Ectodermal cell (in vitro differentiated cells): ENCODE data around the gene IRAK1.
A peak's percentile ranks its signal among the peaks of the same experiment; 100 is the strongest.

ENCODE experiments used
- H3K27ac ChIP-seq: 2 replicates; pipeline ENCODE4 v1.7.0; 2013; ENCODE audit warnings: mild to moderate bottlenecking, low read depth, low read length; ENCODE audit not compliant: insufficient read depth, poor library complexity, severe bottlenecking
- H3K27me3 ChIP-seq: 2 replicates; pipeline ENCODE4 v1.7.0; 2013; ENCODE audit warnings: mild to moderate bottlenecking, low read length; ENCODE audit not compliant: insufficient read depth, control insufficient read depth, poor library complexity, severe bottlenecking
- H3K36me3 ChIP-seq: one replicate; pipeline ENCODE4 v1.7.0; 2013; ENCODE audit warnings: low read length; ENCODE audit not compliant: control insufficient read depth, insufficient read depth
- H3K4me1 ChIP-seq: one replicate; pipeline ENCODE4 v1.7.0; 2013; ENCODE audit warnings: low read length; ENCODE audit not compliant: control insufficient read depth, insufficient read depth
- H3K4me3 ChIP-seq: 2 replicates; pipeline ENCODE4 v1.7.0; 2013; ENCODE audit warnings: low read depth, low read length, control low read depth; ENCODE audit not compliant: insufficient read depth
- H3K9me3 ChIP-seq: 2 replicates; pipeline ENCODE4 v1.7.0; 2013; ENCODE audit warnings: mild to moderate bottlenecking, low read length, moderate library complexity; ENCODE audit not compliant: control insufficient read depth
- WGBS, 2 experiments: methylation state at CpG; one replicate each; pipeline ENCODE4 v1.1.7; 2013; ENCODE audit warnings: missing lambda C conversion rate in 2 of 2; 5-methylcytosine and 5-hydroxymethylcytosine counted together

IRAK1 gene

GRCh38 chrX:154013001-154013421 is 6.7 kb downstream of the IRAK1 start:
- WGBS, 2 experiments: 87 to 88% methylated on average over 17 of the region's 17 CpGs

GRCh38 chrX:154012336-154012991 is 7.2 kb downstream of the IRAK1 start:
- H3K27ac ChIP-seq: no peak overlapping the region

More at GRCh38 chrX:154013001-154013421, 6.7 kb downstream of the IRAK1 start:
- Histone ChIP-seq H3K27ac (no peak overlapping the region), H3K36me3 (no peaks in the 10 kb centered on the region), H3K9me3 (no peaks in the 10 kb centered on the region), H3K27me3 (no peaks in the 10 kb centered on the region), H3K4me3 (no peak overlapping the region), H3K4me1 (no peaks in the 10 kb centered on the region)

GRCh38 chrX:154011376-154012335 is 8.0 kb downstream of the IRAK1 start:
- H3K9me3 ChIP-seq: no peaks in the 10 kb centered on the region
- H3K27me3 ChIP-seq: no peaks in the 10 kb centered on the region
- no peaks in the 10 kb centered on the region for H3K36me3 ChIP-seq
- WGBS, 2 experiments: 95% methylated on average over 18 of the region's 18 CpGs
- H3K4me1 ChIP-seq: no peaks in the 10 kb centered on the region
- no peak overlapping the region for H3K4me3 ChIP-seq
- H3K27ac ChIP-seq: no peak overlapping the region

More at GRCh38 chrX:154012336-154012991, 7.2 kb downstream of the IRAK1 start:
- H3K36me3 ChIP-seq: no peaks in the 10 kb centered on the region
- no peaks in the 10 kb centered on the region for H3K4me1 ChIP-seq
- H3K27me3 ChIP-seq: no peaks in the 10 kb centered on the region
- 89 to 90% methylated on average over 17 of the region's 17 CpGs for WGBS, 2 experiments
- H3K9me3 ChIP-seq: no peaks in the 10 kb centered on the region
- no peak overlapping the region for H3K4me3 ChIP-seq

GRCh38 chrX:154010330-154011087 is 9.2 kb downstream of the IRAK1 start:
- 94 to 96% methylated on average over 18 of the region's 18 CpGs for WGBS, 2 experiments
- Histone ChIP-seq H3K4me3 (no peak overlapping the region), H3K4me1 (no peaks in the 10 kb centered on the region), H3K27me3 (no peaks in the 10 kb centered on the region), H3K27ac (no peak overlapping the region), H3K9me3 (no peaks in the 10 kb centered on the region), H3K36me3 (no peaks in the 10 kb centered on the region)

GRCh38 chrX:154008521-154008920 is 11.2 kb downstream of the IRAK1 start:
- no peaks in the 10 kb centered on the region for H3K36me3 ChIP-seq
- no peaks in the 10 kb centered on the region for H3K9me3 ChIP-seq
- 64 to 73% methylated on average over 3 to 4 of the region's 4 CpGs for WGBS, 2 experiments
- H3K4me1 ChIP-seq: no peaks in the 10 kb centered on the region
- H3K27ac ChIP-seq: no peak overlapping the region
- no peak overlapping the region for H3K4me3 ChIP-seq
- no peaks in the 10 kb centered on the region for H3K27me3 ChIP-seq

GRCh38 chrX:154006947-154007346 is 12.8 kb downstream of the IRAK1 start:
- H3K27ac ChIP-seq: no peak overlapping the region
- WGBS, 2 experiments: 95 to 97% methylated on average over 20 of the region's 20 CpGs
- no peaks in the 10 kb centered on the region for H3K36me3 ChIP-seq
- H3K4me1 ChIP-seq: peaks cover 3% of the 10 kb centered on the region
- H3K27me3 ChIP-seq: no peaks in the 10 kb centered on the region
- H3K4me3 ChIP-seq: no peak overlapping the region
- no peaks in the 10 kb centered on the region for H3K9me3 ChIP-seq

GRCh38 chrX:154004315-154004714 is 15.4 kb downstream of the IRAK1 start:
- 91 to 92% methylated on average over 11 of the region's 11 CpGs for WGBS, 2 experiments
- Histone ChIP-seq H3K27me3 (no peaks in the 10 kb centered on the region), H3K4me3 (no peak overlapping the region), H3K9me3 (no peaks in the 10 kb centered on the region), H3K4me1 (peaks cover 3% of the 10 kb centered on the region), H3K27ac (no peak overlapping the region), H3K36me3 (no peaks in the 10 kb centered on the region)

GRCh38 chrX:154002215-154002719 is 17.4 kb downstream of the IRAK1 start:
- WGBS, 2 experiments: 85 to 92% methylated on average over 17 of the region's 17 CpGs
- Histone ChIP-seq H3K9me3 (no peaks in the 10 kb centered on the region), H3K27ac (peak overlapping the region; percentile 16), H3K4me3 (no peak overlapping the region), H3K27me3 (no peaks in the 10 kb centered on the region), H3K4me1 (peaks cover 3% of the 10 kb centered on the region), H3K36me3 (no peaks in the 10 kb centered on the region)

- H3K9me3 ChIP-seq: no peaks in the 10 kb centered on the region
- WGBS, 2 experiments: 77 to 81% methylated on average over 5 of the region's 5 CpGs
- H3K27ac ChIP-seq: no peak overlapping the region
- no peaks in the 10 kb centered on the region for H3K27me3 ChIP-seq
- no peaks in the 10 kb centered on the region for H3K36me3 ChIP-seq
- no peak overlapping the region for H3K4me3 ChIP-seq
- peaks cover 3% of the 10 kb centered on the region for H3K4me1 ChIP-seq
Observed at GRCh38 chrX:154000051-154000450, 19.7 kb downstream of the IRAK1 start.
